ENCODE results near the gene CNTNAP2.

The CNTNAP2 gene

DNA sequence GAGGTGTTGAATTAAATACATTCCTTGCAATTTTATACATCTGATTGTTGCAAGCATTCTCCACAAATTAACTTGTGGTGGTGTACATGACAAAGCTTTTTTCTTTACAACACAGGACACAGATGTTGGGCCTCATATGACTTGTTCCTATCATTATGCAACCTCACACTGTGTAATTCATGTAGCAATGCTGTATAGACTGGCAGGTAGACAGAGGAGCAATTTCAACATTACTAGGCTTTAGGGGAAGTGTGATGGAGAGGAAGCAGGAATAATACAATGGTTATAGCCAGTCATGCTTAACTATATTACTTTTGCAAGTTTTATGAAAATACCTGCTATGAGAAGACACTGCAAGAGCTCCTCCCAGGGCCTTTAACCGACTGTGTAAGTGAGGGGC, 832.1 kb downstream of the CNTNAP2 start:
- H3K27ac ChIP-seq (ENCODE audit: low read depth, low read length) = no peak overlapping the region

DNA sequence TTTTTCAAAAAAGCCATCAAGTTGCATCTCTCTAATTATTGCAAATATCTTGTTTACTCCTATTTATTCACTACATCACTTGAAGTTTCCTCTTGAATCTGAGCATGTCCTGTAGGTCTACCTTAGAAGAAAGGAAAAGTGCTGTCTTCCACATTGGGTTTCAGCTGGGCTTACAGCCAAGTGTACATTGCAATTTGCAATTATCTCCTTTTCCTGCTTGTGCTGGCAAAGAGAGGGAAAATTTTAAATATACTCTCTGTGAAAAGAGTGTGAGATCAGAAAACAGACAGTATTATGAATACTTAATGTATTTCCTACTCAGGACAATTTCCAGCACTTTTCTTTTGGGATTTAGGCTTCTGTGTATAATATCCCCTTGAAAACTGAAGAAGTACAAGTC, 839.7 kb downstream of the CNTNAP2 start:
- H3K79me2 ChIP-seq (ENCODE audit: insufficient read depth, low read length) = no peaks in the 10 kb centered on the region
- H3K9me2 ChIP-seq (replicated peaks; ENCODE audit: insufficient read depth, low read length) = no peaks in the 10 kb centered on the region
- H3K4me2 ChIP-seq (ENCODE audit: low read depth, low read length, poor library complexity, severe bottlenecking) = no peak overlapping the region
- no peak overlapping the region for H3K9ac ChIP-seq (ENCODE audit: low read length)
- no peak overlapping the region for H2AFZ ChIP-seq (ENCODE audit: low read depth, low read length, severe bottlenecking)
- H3F3A ChIP-seq (ENCODE audit: insufficient read depth) = no peaks in the 10 kb centered on the region
- no peaks in the 10 kb centered on the region for H3K27me3 ChIP-seq (ENCODE audit: low read length)
- H3K4me3 ChIP-seq (ENCODE audit: insufficient read depth, low read length, poor library complexity, severe bottlenecking) = no peak overlapping the region
- H3K36me3 ChIP-seq (ENCODE audit: low read length) = no peaks in the 10 kb centered on the region
- no peaks in the 10 kb centered on the region for H3K9me3 ChIP-seq (ENCODE audit: insufficient read depth, low read length)
- H4K20me1 ChIP-seq (ENCODE audit: low read depth, low read length) = no peaks in the 10 kb centered on the region
- TF ChIP-seq, protein P1, sequence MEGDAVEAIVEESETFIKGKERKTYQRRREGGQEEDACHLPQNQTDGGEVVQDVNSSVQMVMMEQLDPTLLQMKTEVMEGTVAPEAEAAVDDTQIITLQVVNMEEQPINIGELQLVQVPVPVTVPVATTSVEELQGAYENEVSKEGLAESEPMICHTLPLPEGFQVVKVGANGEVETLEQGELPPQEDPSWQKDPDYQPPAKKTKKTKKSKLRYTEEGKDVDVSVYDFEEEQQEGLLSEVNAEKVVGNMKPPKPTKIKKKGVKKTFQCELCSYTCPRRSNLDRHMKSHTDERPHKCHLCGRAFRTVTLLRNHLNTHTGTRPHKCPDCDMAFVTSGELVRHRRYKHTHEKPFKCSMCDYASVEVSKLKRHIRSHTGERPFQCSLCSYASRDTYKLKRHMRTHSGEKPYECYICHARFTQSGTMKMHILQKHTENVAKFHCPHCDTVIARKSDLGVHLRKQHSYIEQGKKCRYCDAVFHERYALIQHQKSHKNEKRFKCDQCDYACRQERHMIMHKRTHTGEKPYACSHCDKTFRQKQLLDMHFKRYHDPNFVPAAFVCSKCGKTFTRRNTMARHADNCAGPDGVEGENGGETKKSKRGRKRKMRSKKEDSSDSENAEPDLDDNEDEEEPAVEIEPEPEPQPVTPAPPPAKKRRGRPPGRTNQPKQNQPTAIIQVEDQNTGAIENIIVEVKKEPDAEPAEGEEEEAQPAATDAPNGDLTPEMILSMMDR (IDR thresholded peaks at IDR 0.05; ENCODE audit: insufficient read depth, low read length, poor library complexity, severe bottlenecking) = no peak
- no peak for TF ChIP-seq EZH2phosphoT487 (conservative IDR thresholded peaks at IDR 0.05; ENCODE audit: low read length)
- H3K27ac ChIP-seq (ENCODE audit: low read depth, low read length) = no peak overlapping the region

More for the DNA sequence above, 832.1 kb downstream of the CNTNAP2 start:
- Histone ChIP-seq H3K27me3 (ENCODE audit: low read length) (no peaks in the 10 kb centered on the region), H3K79me2 (ENCODE audit: insufficient read depth, low read length) (no peaks in the 10 kb centered on the region), H3K9ac (ENCODE audit: low read length) (no peak overlapping the region), H3F3A (ENCODE audit: insufficient read depth) (no peaks in the 10 kb centered on the region), H2AFZ (ENCODE audit: low read depth, low read length, severe bottlenecking) (no peak overlapping the region), H3K9me3 (ENCODE audit: insufficient read depth, low read length) (no peaks in the 10 kb centered on the region), H3K36me3 (ENCODE audit: low read length) (no peaks in the 10 kb centered on the region), H4K20me1 (ENCODE audit: low read depth, low read length) (no peaks in the 10 kb centered on the region), H3K4me3 (ENCODE audit: insufficient read depth, low read length, poor library complexity, severe bottlenecking) (no peak overlapping the region), H3K4me2 (ENCODE audit: low read depth, low read length, poor library complexity, severe bottlenecking) (no peak overlapping the region), H3K9me2 (replicated peaks; ENCODE audit: insufficient read depth, low read length) (no peaks in the 10 kb centered on the region)
- no peak for TF ChIP-seq EZH2phosphoT487 (conservative IDR thresholded peaks at IDR 0.05; ENCODE audit: low read length)
- TF ChIP-seq, protein P1 (IDR thresholded peaks at IDR 0.05; ENCODE audit: insufficient read depth, low read length, poor library complexity, severe bottlenecking) = no peak

DNA sequence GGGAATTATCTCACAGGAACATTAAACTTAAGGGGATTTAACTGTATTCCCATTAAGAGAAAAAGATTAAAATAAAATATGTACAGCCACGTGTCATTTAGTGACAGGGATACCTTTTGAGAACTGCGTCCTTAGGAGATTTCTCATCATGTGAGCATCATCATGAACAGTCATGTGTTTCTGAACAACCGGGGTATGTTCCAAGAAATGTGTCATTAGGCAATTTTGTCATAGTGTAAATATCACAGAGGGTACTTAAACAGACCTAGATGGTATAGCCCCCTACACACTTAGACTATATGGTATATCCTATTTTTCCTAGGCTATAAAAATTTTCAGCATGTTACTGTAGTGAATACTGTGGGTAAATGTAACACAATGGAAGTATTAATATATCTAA, 840.3 kb downstream of the CNTNAP2 start:
- no peaks in the 10 kb centered on the region for H3K36me3 ChIP-seq (ENCODE audit: low read length)
- H3F3A ChIP-seq (ENCODE audit: insufficient read depth) = no peaks in the 10 kb centered on the region
- no peak overlapping the region for H3K9ac ChIP-seq (ENCODE audit: low read length)
- no peak overlapping the region for H3K4me2 ChIP-seq (ENCODE audit: low read depth, low read length, poor library complexity, severe bottlenecking)
- no peaks in the 10 kb centered on the region for H3K27me3 ChIP-seq (ENCODE audit: low read length)
- no peak overlapping the region for H3K4me3 ChIP-seq (ENCODE audit: insufficient read depth, low read length, poor library complexity, severe bottlenecking)
- H2AFZ ChIP-seq (ENCODE audit: low read depth, low read length, severe bottlenecking) = no peak overlapping the region
- no peaks in the 10 kb centered on the region for H3K9me2 ChIP-seq (replicated peaks; ENCODE audit: insufficient read depth, low read length)
- H3K79me2 ChIP-seq (ENCODE audit: insufficient read depth, low read length) = no peaks in the 10 kb centered on the region
- no peaks in the 10 kb centered on the region for H3K9me3 ChIP-seq (ENCODE audit: insufficient read depth, low read length)
- H3K27ac ChIP-seq (ENCODE audit: low read depth, low read length) = no peak overlapping the region
- TF ChIP-seq EZH2phosphoT487 (conservative IDR thresholded peaks at IDR 0.05; ENCODE audit: low read length) = no peak
- TF ChIP-seq, protein P1 (IDR thresholded peaks at IDR 0.05; ENCODE audit: insufficient read depth, low read length, poor library complexity, severe bottlenecking) = no peak
- H4K20me1 ChIP-seq (ENCODE audit: low read depth, low read length) = no peaks in the 10 kb centered on the region
